ENCODE results near the gene SNTN.
"Not testable (repeated sequence)": the region's sequence is repeated elsewhere in the genome, so short reads cannot be mapped to it uniquely, and the experiment has no call there.

Gene SNTN

DNA sequence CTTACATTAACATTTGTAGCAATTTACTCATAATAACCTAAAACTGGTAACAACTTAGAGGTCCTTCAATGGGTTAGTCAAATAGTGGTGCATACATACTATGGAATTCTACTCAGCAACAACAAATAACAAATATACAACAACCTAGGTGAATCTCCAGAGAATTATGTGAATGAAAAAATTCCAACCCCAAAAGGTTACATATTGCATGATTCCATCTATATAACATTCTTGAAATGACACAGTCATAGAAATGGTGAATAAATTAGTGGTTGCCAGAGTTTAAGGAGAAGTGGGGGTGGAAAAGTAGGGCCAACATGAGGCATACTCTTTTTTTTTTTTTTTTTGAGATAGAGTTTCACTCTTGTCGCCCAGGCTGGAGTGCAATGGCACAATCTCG, 12.7 kb upstream of the SNTN start:
- Histone ChIP-seq H3K4me3 (replicated peaks; ENCODE audit: insufficient read depth, low read length) (no peak overlapping the region), H3K27ac (replicated peaks) (no peak overlapping the region), H3K27me3 (ENCODE audit: insufficient read depth, poor library complexity, severe bottlenecking) (no peaks in the 10 kb centered on the region)
- TF ChIP-seq, protein P1, sequence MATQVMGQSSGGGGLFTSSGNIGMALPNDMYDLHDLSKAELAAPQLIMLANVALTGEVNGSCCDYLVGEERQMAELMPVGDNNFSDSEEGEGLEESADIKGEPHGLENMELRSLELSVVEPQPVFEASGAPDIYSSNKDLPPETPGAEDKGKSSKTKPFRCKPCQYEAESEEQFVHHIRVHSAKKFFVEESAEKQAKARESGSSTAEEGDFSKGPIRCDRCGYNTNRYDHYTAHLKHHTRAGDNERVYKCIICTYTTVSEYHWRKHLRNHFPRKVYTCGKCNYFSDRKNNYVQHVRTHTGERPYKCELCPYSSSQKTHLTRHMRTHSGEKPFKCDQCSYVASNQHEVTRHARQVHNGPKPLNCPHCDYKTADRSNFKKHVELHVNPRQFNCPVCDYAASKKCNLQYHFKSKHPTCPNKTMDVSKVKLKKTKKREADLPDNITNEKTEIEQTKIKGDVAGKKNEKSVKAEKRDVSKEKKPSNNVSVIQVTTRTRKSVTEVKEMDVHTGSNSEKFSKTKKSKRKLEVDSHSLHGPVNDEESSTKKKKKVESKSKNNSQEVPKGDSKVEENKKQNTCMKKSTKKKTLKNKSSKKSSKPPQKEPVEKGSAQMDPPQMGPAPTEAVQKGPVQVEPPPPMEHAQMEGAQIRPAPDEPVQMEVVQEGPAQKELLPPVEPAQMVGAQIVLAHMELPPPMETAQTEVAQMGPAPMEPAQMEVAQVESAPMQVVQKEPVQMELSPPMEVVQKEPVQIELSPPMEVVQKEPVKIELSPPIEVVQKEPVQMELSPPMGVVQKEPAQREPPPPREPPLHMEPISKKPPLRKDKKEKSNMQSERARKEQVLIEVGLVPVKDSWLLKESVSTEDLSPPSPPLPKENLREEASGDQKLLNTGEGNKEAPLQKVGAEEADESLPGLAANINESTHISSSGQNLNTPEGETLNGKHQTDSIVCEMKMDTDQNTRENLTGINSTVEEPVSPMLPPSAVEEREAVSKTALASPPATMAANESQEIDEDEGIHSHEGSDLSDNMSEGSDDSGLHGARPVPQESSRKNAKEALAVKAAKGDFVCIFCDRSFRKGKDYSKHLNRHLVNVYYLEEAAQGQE (IDR thresholded peaks at IDR 0.05; ENCODE audit: insufficient replicate concordance, low read depth) = no peak
- TF ChIP-seq SPI1 (IDR thresholded peaks at IDR 0.05; ENCODE audit: borderline replicate concordance, low read depth) (no peak), GABPA (IDR thresholded peaks at IDR 0.05; ENCODE audit: low read depth) (no peak), POLR2AphosphoS5 (IDR thresholded peaks at IDR 0.05; ENCODE audit: low read depth) (no peak)
- TF ChIP-seq, protein P2, sequence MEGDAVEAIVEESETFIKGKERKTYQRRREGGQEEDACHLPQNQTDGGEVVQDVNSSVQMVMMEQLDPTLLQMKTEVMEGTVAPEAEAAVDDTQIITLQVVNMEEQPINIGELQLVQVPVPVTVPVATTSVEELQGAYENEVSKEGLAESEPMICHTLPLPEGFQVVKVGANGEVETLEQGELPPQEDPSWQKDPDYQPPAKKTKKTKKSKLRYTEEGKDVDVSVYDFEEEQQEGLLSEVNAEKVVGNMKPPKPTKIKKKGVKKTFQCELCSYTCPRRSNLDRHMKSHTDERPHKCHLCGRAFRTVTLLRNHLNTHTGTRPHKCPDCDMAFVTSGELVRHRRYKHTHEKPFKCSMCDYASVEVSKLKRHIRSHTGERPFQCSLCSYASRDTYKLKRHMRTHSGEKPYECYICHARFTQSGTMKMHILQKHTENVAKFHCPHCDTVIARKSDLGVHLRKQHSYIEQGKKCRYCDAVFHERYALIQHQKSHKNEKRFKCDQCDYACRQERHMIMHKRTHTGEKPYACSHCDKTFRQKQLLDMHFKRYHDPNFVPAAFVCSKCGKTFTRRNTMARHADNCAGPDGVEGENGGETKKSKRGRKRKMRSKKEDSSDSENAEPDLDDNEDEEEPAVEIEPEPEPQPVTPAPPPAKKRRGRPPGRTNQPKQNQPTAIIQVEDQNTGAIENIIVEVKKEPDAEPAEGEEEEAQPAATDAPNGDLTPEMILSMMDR (IDR thresholded peaks at IDR 0.05; ENCODE audit: insufficient read depth, low read length) = no peak
- DNase-seq (ENCODE audit: low read depth in 1 of 2, low spot score in 1 of 2) = no peak

DNA sequence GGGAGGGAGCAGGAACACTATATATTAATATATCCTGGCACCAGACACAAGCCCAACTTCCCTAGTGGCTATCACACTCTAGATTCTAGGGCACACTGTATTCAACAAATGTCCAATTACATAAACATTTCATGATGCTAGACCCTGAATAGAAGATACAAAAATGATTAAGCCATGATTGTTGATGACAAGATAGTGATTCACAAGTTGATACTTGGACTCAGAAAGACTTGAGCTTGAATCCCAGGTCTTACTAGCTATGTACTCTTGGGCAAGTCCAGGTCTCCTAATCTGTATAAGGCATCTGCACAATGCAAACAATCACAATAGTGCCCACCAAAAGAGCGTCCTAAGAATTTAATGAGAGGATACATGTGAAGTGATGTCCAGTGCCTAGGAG, 10.0 kb upstream of the SNTN start:
- TF ChIP-seq, protein P2 (IDR thresholded peaks at IDR 0.05; ENCODE audit: insufficient read depth, low read length) = no peak
- TF ChIP-seq GABPA (IDR thresholded peaks at IDR 0.05; ENCODE audit: low read depth) (no peak), POLR2AphosphoS5 (IDR thresholded peaks at IDR 0.05; ENCODE audit: low read depth) (no peak), SPI1 (IDR thresholded peaks at IDR 0.05; ENCODE audit: borderline replicate concordance, low read depth) (no peak)
- TF ChIP-seq, protein P1 (IDR thresholded peaks at IDR 0.05; ENCODE audit: insufficient replicate concordance, low read depth) = no peak
- no peak overlapping the region for H3K27ac ChIP-seq (replicated peaks)
- H3K4me3 ChIP-seq (replicated peaks; ENCODE audit: insufficient read depth, low read length) = no peak overlapping the region
- H3K27me3 ChIP-seq (ENCODE audit: insufficient read depth, poor library complexity, severe bottlenecking) = no peaks in the 10 kb centered on the region
- no peak for DNase-seq (ENCODE audit: low read depth in 1 of 2, low spot score in 1 of 2)

DNA sequence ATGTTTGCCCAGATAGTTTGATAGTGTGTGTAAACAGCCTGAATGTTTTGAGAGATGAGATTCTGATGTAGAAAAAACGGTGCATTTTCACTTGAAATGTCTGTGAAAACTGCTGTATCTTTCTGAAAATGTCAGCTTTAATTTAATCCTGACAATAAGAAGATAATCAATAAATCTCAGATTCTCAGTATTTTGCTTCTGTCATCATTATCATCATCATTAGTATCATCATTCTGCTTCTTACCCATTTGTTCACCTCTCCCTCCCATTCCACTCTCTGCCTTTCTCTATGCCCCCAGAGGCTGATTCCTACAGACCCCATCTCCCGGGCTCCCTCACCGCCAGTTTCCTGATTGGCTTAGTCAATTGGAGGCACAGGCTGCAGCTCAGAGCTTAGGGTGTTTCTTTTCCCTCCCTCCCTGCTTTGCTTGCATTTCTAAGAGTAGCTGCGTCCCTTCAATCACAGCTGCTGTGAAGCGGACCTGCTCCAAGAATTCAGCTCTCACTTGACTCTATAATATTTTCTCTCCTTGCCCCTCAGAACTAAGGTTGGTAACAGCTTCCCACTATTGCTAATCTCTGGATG, 8.2 kb upstream of the SNTN start:
- no peak overlapping the region for H3K27ac ChIP-seq (replicated peaks)
- H3K4me3 ChIP-seq (replicated peaks; ENCODE audit: insufficient read depth, low read length) = no peak overlapping the region

DNA sequence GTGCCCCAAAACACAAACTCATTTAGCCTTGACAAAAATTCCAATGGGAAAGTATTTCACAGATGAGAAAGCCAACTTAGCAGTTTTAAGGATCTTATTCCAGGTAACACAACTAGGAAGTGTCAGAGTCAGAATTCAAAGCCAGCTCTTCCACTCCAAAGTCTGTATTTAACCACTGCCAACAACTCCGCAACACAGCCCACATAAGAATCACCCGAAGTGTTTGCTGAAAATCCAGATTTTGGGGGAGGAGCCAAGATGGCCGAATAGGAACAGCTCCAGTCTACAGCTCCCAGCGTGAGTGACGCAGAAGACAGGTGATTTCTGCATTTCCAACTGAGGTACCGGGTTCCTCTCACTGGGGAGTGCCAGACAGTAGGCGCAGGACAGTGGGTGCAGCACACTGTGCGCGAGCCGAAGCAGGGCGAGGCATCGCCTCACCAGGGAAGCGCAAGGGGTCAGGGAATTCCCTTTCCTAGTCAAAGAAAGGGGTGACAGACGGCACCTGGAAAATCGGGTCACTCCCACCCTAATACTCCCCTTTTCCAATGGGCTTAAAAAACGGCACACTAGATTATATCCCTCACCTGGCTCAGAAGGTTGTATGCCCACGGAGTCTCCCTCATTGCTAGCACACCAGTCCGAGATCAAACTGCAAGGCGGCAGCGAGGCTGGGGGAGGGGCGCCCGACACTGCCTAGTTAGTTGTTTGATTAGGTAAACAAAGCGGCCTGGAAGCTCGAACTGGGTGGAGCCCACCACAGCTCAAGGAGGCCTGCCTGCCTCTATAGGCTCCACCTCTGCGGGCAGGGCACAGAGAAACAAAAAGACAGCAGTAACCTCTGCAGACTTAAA, 7.3 kb upstream of the SNTN start:
- H3K27ac ChIP-seq (replicated peaks); DNase-seq (ENCODE audit: low read depth in 1 of 2, low spot score in 1 of 2); H3K27me3 ChIP-seq (ENCODE audit: insufficient read depth, poor library complexity, severe bottlenecking); H3K4me3 ChIP-seq (replicated peaks; ENCODE audit: insufficient read depth, low read length): not testable (repeated sequence)

More for the DNA sequence above, 8.2 kb upstream of the SNTN start:
- TF ChIP-seq POLR2AphosphoS5 (IDR thresholded peaks at IDR 0.05; ENCODE audit: low read depth) = no peak
- no peak for TF ChIP-seq GABPA (IDR thresholded peaks at IDR 0.05; ENCODE audit: low read depth)
- H3K27me3 ChIP-seq (ENCODE audit: insufficient read depth, poor library complexity, severe bottlenecking) = no peaks in the 10 kb centered on the region
- no peak for DNase-seq (ENCODE audit: low read depth in 1 of 2, low spot score in 1 of 2)

Measured in HL-60 (cell line).